NB4 (cell line): ENCODE results near the gene TANC1.

Source experiments
- DNase-seq: peaks from one replicate; pipeline ENCODE4 v3.0.0; 2010; ENCODE audit warnings: low read depth
- H3K4me3 ChIP-seq: one replicate; pipeline ENCODE4 v1.5.1; 2011; ENCODE audit warnings: mild to moderate bottlenecking, low read depth, low read length, moderate library complexity
- MYC ChIP-seq: IDR thresholded peaks from 2 replicates; pipeline ENCODE4 v1.6.1; 2011; ENCODE audit warnings: low read depth, low read length
- POLR2A ChIP-seq: IDR thresholded peaks from 2 replicates; pipeline ENCODE4 v1.6.1; 2011; ENCODE audit warnings: mild to moderate bottlenecking; ENCODE audit not compliant: insufficient read length; ENCODE audit errors: extremely low read depth
- TF ChIP-seq, protein P1 (sequence below): IDR thresholded peaks from one replicate; pipeline ENCODE4 v1.5.1; 2012; ENCODE audit warnings: low read depth, low read length
- TF ChIP-seq, protein P2 (sequence below): IDR thresholded peaks from 2 replicates; pipeline ENCODE4 v1.6.1; 2011; ENCODE audit warnings: low read depth, low read length

TANC1 gene

GRCh38 chr2:159065891-159066290, 97.5 kb downstream of the TANC1 start:
- no peak for TF ChIP-seq MYC
- TF ChIP-seq, protein P1, sequence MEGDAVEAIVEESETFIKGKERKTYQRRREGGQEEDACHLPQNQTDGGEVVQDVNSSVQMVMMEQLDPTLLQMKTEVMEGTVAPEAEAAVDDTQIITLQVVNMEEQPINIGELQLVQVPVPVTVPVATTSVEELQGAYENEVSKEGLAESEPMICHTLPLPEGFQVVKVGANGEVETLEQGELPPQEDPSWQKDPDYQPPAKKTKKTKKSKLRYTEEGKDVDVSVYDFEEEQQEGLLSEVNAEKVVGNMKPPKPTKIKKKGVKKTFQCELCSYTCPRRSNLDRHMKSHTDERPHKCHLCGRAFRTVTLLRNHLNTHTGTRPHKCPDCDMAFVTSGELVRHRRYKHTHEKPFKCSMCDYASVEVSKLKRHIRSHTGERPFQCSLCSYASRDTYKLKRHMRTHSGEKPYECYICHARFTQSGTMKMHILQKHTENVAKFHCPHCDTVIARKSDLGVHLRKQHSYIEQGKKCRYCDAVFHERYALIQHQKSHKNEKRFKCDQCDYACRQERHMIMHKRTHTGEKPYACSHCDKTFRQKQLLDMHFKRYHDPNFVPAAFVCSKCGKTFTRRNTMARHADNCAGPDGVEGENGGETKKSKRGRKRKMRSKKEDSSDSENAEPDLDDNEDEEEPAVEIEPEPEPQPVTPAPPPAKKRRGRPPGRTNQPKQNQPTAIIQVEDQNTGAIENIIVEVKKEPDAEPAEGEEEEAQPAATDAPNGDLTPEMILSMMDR: no peak
- no peak for TF ChIP-seq POLR2A
- TF ChIP-seq, protein P2, sequence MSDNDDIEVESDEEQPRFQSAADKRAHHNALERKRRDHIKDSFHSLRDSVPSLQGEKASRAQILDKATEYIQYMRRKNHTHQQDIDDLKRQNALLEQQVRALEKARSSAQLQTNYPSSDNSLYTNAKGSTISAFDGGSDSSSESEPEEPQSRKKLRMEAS: no peak
- H3K4me3 ChIP-seq: no peak overlapping the region
- no peak for DNase-seq

DNA sequence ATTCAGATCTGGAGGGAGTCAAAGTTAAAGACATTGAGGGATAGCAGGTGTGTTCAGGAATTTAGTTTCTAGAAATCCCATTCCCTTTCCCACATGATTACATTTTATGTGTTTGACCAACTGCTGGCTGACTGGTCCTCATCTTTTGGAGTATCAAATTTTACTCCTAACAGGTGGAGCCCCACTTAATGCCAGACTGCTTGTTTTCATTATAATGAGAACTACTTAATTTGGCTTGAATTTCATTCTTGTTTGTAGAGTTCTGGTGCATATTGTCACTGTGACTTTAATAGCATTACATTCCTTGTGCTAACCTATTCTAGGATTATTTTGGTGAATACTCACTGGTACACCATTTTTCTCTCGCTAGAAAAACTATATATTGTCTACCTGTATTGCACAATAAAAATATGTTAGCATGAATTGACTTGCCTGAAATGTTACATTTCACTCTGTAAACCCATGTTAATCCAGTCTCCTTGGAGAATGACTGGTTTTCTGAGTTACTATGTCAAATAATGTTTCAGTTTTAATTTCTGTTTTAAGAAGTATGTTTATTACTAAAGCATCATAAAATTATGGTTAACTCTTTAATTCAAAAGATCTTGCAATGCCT, 98.2 kb downstream of the TANC1 start:
- no peak for DNase-seq
- TF ChIP-seq, protein P1: no peak
- TF ChIP-seq, protein P2: no peak
- TF ChIP-seq POLR2A (no peak), MYC (no peak)
- H3K4me3 ChIP-seq: no peak overlapping the region

GRCh38 chr2:159067971-159068370, 99.5 kb downstream of the TANC1 start:
- TF ChIP-seq, protein P1: no peak
- TF ChIP-seq POLR2A: no peak
- TF ChIP-seq, protein P2: no peak
- no peak for TF ChIP-seq MYC
- DNase-seq: no peak
- no peak overlapping the region for H3K4me3 ChIP-seq

- no peak for DNase-seq
- TF ChIP-seq POLR2A (no peak), MYC (no peak)
- TF ChIP-seq, protein P2: no peak
- TF ChIP-seq, protein P1: no peak
- no peak overlapping the region for H3K4me3 ChIP-seq
Measured at GRCh38 chr2:159069229-159069628, 100.8 kb downstream of the TANC1 start.

GRCh38 chr2:159070235-159070634, 101.8 kb downstream of the TANC1 start:
- TF ChIP-seq, protein P2: no peak
- no peak for TF ChIP-seq POLR2A
- TF ChIP-seq MYC: no peak
- TF ChIP-seq, protein P1: no peak
- H3K4me3 ChIP-seq: no peak overlapping the region

More at GRCh38 chr2:159070235-159070634, 101.8 kb downstream of the TANC1 start:
- no peak for DNase-seq
